HEK293 (cell line): ENCODE results near the gene RNF44.

Experiments used
- CTCF ChIA-PET: fragments of 350-600 bp; formaldehyde crosslinking; extraction: SDS; loops from one replicate; lab custom pipeline; 2021; ENCODE audit warnings: antibody characterized with exemption; lab: Yijun Ruan, JAX
- POLR2A ChIA-PET: fragments of 300-600 bp; formaldehyde crosslinking; extraction: SDS; loops from one replicate; lab custom pipeline; 2020; ENCODE audit warnings: antibody characterized with exemption, inconsistent platforms; lab: Yijun Ruan, JAX
- H3K27ac ChIP-seq: fragments of 200-500 bp; sonication (Bioruptor generic); 2 replicates; pipeline ENCODE4 v1.5.1; 2014; ENCODE audit warnings: low read depth, low read length, control low read depth, inconsistent platforms; ENCODE audit errors: extremely low read depth
- H3K36me3 ChIP-seq, 2 experiments: fragments of 200-500 bp in 1 of 2; sonication (Bioruptor generic) in 1 of 2; 1 replicate in 1 of 2; 2 replicates in 1 of 2; pipeline ENCODE4 v1.5.1; 2014 to 2017; ENCODE audit warnings: inconsistent platforms in 2 of 2, low read length in 2 of 2; ENCODE audit not compliant: control insufficient read depth in 2 of 2, insufficient read depth in 1 of 2
- H3K4me1 ChIP-seq: fragments of 200-500 bp; sonication (Bioruptor generic); 2 replicates; pipeline ENCODE4 v1.5.1; 2014; ENCODE audit warnings: mild to moderate bottlenecking, low read length, inconsistent platforms; ENCODE audit not compliant: control insufficient read depth, insufficient read depth
- H3K4me3 ChIP-seq: 2 replicates; pipeline ENCODE4 v1.5.1; 2011; ENCODE audit warnings: low read depth, mild to moderate bottlenecking, control low read depth, low read length, moderate library complexity
- H3K9me3 ChIP-seq: fragments of 200-500 bp; sonication (Bioruptor generic); 2 replicates; pipeline ENCODE4 v1.5.1; 2014; ENCODE audit warnings: low read depth, low read length, inconsistent platforms; ENCODE audit not compliant: control insufficient read depth, insufficient read depth
- BCL11A ChIP-seq: fragments of 450-650 bp; formaldehyde crosslinking; IDR thresholded peaks from 2 replicates; pipeline ENCODE4 v1.5.1; 2016; ENCODE audit warnings: low read depth, missing biosample characterization, missing genetic modification characterization
- FEZF1 ChIP-seq: fragments of 450-650 bp; formaldehyde crosslinking; IDR thresholded peaks from 2 replicates; pipeline ENCODE4 v1.5.1; 2016; ENCODE audit warnings: missing biosample characterization, missing genetic modification characterization
- KLF1 ChIP-seq: fragments of 450-650 bp; formaldehyde crosslinking; IDR thresholded peaks from 2 replicates; pipeline ENCODE4 v1.5.1; 2016; ENCODE audit warnings: missing biosample characterization, missing genetic modification characterization
- ZNF23 ChIP-seq: fragments of 450-650 bp; formaldehyde crosslinking; IDR thresholded peaks from 2 replicates; pipeline ENCODE4 v1.5.1; 2016; ENCODE audit warnings: missing biosample characterization, missing genetic modification characterization, borderline replicate concordance
- ZNF404 ChIP-seq: fragments of 450-650 bp; formaldehyde crosslinking; IDR thresholded peaks from 2 replicates; pipeline ENCODE4 v1.5.1; 2017; ENCODE audit warnings: missing biosample characterization, missing genetic modification characterization
- ZNF473 ChIP-seq: fragments of 450-650 bp; formaldehyde crosslinking; IDR thresholded peaks from 2 replicates; pipeline ENCODE4 v1.5.1; 2017; ENCODE audit warnings: missing biosample characterization, missing genetic modification characterization
- ZNF48 ChIP-seq: fragments of 450-650 bp; formaldehyde crosslinking; IDR thresholded peaks from 2 replicates; pipeline ENCODE4 v1.5.1; 2016; ENCODE audit warnings: missing biosample characterization, missing genetic modification characterization
- ZNF626 ChIP-seq: fragments of 450-650 bp; sonication (Bioruptor Pico); formaldehyde crosslinking; IDR thresholded peaks from 2 replicates; pipeline ENCODE4 v1.5.1; 2018; ENCODE audit warnings: missing biosample characterization, missing genetic modification characterization, inconsistent platforms
- ZNF768 ChIP-seq: fragments of 450-650 bp; formaldehyde crosslinking; IDR thresholded peaks from 2 replicates; pipeline ENCODE4 v1.5.1; 2018; ENCODE audit warnings: missing biosample characterization, mild to moderate bottlenecking, missing genetic modification characterization
- ZNF792 ChIP-seq: fragments of 450-650 bp; formaldehyde crosslinking; IDR thresholded peaks from 2 replicates; pipeline ENCODE4 v1.5.1; 2016; ENCODE audit warnings: missing biosample characterization, missing genetic modification characterization
- ZXDB ChIP-seq: fragments of 450-650 bp; formaldehyde crosslinking; IDR thresholded peaks from 2 replicates; pipeline ENCODE4 v1.5.1; 2016; ENCODE audit warnings: missing biosample characterization, missing genetic modification characterization
- TF ChIP-seq, protein P1 (sequence below): fragments of 450-650 bp; formaldehyde crosslinking; IDR thresholded peaks from 2 replicates; pipeline ENCODE4 v1.5.1; 2016; ENCODE audit warnings: missing biosample characterization, missing genetic modification characterization
- TF ChIP-seq, protein P2 (sequence below): IDR thresholded peaks from 2 replicates; pipeline ENCODE4 v1.6.1; 2011; ENCODE audit warnings: mild to moderate bottlenecking, low read depth, low read length, borderline replicate concordance
- TF ChIP-seq, protein P3 (sequence below): fragments of 450-650 bp; formaldehyde crosslinking; IDR thresholded peaks from 2 replicates; pipeline ENCODE4 v1.5.1; 2016; ENCODE audit warnings: missing biosample characterization, missing genetic modification characterization, borderline replicate concordance
- TF ChIP-seq, protein P4 (sequence below): fragments of 450-650 bp; formaldehyde crosslinking; IDR thresholded peaks from 2 replicates; pipeline ENCODE4 v1.5.0; 2017; ENCODE audit warnings: missing biosample characterization, missing genetic modification characterization, borderline replicate concordance
- TF ChIP-seq, protein P5 (sequence below): fragments of 450-650 bp; formaldehyde crosslinking; IDR thresholded peaks from 2 replicates; pipeline ENCODE4 v1.5.1; 2016; ENCODE audit warnings: missing biosample characterization, missing genetic modification characterization

RNF44 gene

DNA sequence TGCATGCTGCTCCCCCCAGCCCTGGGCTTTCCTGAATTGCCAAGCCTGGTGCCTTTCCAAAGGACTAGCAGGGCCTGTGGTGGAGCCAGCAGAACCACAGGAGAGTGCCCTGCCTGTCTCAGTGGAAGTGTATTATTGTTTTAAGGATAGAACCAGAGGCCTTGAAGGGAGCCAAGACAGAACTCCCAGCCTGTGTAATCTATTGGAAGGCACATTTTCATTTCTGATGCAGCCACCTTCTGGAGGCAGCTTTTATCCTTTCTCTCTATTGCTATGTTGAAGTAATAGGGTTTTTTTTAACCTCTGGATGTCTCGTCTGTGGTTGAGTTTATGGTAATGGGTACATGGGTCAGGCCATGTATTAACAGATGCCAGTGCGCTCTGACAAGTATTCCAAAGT lies 29.3 kb downstream of the RNF44 start (continued):
- TF ChIP-seq, protein P1, sequence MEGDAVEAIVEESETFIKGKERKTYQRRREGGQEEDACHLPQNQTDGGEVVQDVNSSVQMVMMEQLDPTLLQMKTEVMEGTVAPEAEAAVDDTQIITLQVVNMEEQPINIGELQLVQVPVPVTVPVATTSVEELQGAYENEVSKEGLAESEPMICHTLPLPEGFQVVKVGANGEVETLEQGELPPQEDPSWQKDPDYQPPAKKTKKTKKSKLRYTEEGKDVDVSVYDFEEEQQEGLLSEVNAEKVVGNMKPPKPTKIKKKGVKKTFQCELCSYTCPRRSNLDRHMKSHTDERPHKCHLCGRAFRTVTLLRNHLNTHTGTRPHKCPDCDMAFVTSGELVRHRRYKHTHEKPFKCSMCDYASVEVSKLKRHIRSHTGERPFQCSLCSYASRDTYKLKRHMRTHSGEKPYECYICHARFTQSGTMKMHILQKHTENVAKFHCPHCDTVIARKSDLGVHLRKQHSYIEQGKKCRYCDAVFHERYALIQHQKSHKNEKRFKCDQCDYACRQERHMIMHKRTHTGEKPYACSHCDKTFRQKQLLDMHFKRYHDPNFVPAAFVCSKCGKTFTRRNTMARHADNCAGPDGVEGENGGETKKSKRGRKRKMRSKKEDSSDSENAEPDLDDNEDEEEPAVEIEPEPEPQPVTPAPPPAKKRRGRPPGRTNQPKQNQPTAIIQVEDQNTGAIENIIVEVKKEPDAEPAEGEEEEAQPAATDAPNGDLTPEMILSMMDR (tag by site-specific recombination) = no peak
- TF ChIP-seq KLF1 (tag by site-specific recombination) (no peak), ZNF23 (tag by site-specific recombination) (no peak), ZNF473 (tag by site-specific recombination) (no peak), ZNF792 (tag by site-specific recombination) (no peak), BCL11A (no peak), ZXDB (tag by site-specific recombination) (no peak)
- TF ChIP-seq, all 188 proteins: peak for 0

DNA sequence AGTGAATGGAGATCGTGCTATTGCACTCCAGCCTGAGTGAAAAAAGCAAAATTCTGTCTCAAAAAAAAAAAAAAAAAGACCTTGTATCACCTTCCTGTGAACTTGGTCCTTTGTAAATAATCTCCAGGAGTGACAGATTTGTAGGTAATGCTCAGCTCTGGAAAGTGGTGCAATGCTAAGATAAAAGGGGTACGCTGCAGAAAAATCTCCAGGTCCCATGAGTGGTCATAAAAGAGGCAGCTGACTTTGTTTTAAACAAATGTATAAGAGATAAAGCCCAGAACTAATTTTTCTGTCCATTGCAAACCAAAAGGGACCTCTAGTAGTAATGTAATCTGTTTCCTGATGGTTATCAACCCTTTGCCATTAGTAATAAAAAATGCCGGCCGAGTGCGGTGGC lies 33.7 kb downstream of the RNF44 start:
- Histone ChIP-seq H3K27ac (no peak overlapping the region), H3K4me1 (no peaks in the 10 kb centered on the region), H3K4me3 (no peak overlapping the region), H3K36me3 (peaks cover 70 to 93% of the 10 kb centered on the region in 2 experiments), H3K9me3 (no peaks in the 10 kb centered on the region)
- POLR2A ChIA-PET = no interaction called here
- CTCF ChIA-PET = no interaction called here
- TF ChIP-seq ZNF48 (tag by site-specific recombination) = no peak
- TF ChIP-seq, protein P2, sequence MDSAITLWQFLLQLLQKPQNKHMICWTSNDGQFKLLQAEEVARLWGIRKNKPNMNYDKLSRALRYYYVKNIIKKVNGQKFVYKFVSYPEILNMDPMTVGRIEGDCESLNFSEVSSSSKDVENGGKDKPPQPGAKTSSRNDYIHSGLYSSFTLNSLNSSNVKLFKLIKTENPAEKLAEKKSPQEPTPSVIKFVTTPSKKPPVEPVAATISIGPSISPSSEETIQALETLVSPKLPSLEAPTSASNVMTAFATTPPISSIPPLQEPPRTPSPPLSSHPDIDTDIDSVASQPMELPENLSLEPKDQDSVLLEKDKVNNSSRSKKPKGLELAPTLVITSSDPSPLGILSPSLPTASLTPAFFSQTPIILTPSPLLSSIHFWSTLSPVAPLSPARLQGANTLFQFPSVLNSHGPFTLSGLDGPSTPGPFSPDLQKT = no peak
- no peak for TF ChIP-seq ZNF404
- TF ChIP-seq, protein P3, sequence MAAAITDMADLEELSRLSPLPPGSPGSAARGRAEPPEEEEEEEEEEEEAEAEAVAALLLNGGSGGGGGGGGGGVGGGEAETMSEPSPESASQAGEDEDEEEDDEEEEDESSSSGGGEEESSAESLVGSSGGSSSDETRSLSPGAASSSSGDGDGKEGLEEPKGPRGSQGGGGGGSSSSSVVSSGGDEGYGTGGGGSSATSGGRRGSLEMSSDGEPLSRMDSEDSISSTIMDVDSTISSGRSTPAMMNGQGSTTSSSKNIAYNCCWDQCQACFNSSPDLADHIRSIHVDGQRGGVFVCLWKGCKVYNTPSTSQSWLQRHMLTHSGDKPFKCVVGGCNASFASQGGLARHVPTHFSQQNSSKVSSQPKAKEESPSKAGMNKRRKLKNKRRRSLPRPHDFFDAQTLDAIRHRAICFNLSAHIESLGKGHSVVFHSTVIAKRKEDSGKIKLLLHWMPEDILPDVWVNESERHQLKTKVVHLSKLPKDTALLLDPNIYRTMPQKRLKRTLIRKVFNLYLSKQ (tag by site-specific recombination) = no peak
- TF ChIP-seq ZNF768 (tag by site-specific recombination) = no peak
- no peak for TF ChIP-seq FEZF1 (tag by site-specific recombination)
- no peak for TF ChIP-seq ZNF626
- TF ChIP-seq, protein P4, sequence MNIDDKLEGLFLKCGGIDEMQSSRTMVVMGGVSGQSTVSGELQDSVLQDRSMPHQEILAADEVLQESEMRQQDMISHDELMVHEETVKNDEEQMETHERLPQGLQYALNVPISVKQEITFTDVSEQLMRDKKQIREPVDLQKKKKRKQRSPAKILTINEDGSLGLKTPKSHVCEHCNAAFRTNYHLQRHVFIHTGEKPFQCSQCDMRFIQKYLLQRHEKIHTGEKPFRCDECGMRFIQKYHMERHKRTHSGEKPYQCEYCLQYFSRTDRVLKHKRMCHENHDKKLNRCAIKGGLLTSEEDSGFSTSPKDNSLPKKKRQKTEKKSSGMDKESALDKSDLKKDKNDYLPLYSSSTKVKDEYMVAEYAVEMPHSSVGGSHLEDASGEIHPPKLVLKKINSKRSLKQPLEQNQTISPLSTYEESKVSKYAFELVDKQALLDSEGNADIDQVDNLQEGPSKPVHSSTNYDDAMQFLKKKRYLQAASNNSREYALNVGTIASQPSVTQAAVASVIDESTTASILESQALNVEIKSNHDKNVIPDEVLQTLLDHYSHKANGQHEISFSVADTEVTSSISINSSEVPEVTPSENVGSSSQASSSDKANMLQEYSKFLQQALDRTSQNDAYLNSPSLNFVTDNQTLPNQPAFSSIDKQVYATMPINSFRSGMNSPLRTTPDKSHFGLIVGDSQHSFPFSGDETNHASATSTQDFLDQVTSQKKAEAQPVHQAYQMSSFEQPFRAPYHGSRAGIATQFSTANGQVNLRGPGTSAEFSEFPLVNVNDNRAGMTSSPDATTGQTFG (tag by site-specific recombination) = no peak

DNA sequence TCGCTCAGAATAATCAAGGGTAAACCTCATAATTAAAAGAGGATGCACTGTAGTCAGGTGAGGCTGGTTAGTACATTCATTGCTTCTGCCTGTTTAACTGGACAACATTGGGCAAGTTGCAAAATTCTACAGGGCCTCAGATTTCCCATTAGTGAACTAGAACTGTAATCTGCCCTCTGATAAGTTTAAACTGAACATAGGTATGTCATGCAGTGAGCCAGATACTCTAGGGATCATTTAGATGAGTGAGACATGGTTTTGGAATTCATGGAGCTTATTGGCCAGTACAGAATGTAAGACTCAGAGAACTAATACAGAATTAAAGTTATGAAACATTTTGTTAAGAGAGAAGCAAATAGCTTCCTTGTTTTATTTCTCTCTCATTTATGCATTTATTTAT lies 35.9 kb downstream of the RNF44 start:
- ChIA-PET POLR2A (interaction anchor here (0.8 kb wide), 1 partner anchor 36 kb away, joined by 4 read pairs; the partner anchor contains the start of gene RNF44), CTCF (interaction anchor here (0.6 to 0.8 kb wide), 3 partner anchors 772 to 1601 kb away, joined by 3 to 4 read pairs (median 3); no protein-coding TSS in a partner anchor)
- Histone ChIP-seq H3K4me1 (no peaks in the 10 kb centered on the region), H3K4me3 (no peak overlapping the region), H3K36me3 (peaks cover 75 to 90% of the 10 kb centered on the region in 2 experiments), H3K27ac (no peak overlapping the region), H3K9me3 (no peaks in the 10 kb centered on the region)
- TF ChIP-seq, protein P5, sequence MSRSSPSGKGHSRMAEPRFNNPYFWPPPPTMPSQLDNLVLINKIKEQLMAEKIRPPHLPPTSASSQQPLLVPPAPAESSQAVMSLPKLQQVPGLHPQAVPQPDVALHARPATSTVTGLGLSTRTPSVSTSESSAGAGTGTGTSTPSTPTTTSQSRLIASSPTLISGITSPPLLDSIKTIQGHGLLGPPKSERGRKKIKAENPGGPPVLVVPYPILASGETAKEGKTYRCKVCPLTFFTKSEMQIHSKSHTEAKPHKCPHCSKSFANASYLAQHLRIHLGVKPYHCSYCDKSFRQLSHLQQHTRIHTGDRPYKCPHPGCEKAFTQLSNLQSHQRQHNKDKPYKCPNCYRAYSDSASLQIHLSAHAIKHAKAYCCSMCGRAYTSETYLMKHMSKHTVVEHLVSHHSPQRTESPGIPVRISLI (tag by site-specific recombination) = no peak
